CD4-positive, alpha-beta T cell treated with Interleukin-15 for 1 hour (primary cell): ENCODE measurements around the gene LAIR2.
A peak's percentile ranks its signal among the peaks of the same experiment; 100 is the strongest.
"Not testable (repeated sequence)": the region's sequence is repeated elsewhere in the genome, so short reads cannot be mapped to it uniquely, and the experiment has no call there.

Experiments used
- DNase-seq: peaks from one replicate; pipeline ENCODE4 v3.0.0-alpha.2; 2020

The LAIR2 gene

DNA sequence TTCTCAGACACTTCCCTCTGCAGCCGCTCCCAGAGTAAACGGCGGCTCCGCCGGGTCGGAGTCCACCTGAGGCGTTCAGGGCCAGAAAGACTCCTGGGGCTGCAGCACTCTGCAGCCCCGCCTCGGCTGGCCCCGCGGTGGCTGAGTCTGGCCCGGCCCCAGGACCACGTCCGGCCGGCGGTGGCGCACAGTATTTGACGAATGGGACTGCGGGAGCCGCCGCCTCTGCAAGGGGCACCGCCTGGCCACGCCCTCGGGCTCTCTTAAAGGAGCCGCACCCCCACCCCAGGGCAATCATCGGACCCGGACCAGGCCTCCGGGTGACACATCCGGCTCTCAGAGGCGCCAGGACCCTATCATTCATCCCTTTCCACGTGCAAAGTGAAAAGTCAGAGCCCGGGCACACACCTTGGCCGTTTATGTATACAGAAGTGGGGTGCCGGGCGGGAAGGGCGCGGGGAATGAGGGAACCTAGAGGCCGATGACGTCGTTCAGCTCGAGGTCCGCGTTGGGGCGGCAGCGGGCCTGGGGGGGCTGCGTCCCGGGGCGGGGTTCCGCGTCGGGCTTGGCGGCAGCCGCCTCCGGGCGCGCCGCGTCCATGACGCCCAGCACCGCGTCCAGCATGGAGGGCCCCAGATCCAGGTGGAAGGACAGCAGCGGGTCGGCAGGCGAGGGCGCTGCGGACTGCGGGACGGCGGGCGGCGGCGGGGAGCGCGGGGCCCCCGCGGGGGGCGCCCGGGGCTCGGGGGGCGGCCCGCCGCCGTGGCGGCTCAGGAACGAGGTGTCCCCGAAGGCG lies 37.8 kb upstream of the LAIR2 start:
- peak; percentile 78 for DNase-seq

DNA sequence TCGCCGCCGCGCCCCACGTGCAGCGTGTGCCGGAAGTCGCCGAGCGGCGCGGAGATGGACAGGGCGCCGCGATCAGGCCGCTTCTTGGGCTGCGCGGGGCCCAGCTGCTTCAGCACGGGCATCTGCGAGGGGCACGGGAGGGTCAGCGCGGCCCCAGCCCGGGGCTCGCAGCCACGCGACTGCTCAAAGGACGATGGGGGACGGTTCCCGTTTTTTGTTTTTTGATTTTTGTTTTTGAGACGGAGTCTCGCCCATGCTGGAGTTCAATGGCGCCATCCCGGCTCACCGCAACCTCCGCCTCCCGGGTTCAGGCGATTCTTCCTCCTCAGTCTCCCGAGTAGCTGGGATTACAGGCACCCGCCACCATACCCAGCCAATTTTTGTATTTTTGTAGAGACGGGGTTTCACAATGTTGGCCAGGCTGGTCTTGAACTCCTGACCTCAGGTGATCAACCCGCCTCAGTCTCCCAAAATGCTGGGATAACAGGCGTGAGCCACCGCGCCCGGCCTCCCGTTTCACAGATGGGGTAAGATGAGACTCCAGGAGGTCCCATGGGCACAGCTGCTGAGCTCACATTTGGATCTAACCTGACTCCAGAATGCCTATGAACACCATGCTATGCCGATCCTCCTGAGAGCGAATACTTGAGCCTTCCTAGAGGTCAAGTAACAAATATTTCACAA lies 37.1 kb upstream of the LAIR2 start:
- DNase-seq: no peak

DNA sequence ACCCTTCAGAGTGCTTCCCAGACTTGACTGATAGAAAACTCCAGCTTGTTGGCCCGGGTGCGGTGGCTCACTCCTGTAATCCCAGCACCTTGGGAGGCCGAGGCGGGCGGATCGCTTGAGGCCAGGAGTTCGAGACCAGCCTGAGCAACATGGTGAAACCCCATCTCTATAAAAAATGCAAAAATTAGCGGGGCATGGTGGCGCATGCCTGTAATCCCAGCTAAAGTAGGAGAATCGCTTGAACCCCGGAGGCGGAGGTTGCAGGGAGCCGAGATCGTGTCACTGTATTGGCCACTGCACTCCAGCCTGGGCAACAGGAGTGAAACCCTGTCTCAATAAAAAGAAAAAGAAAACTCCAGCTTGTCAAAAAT lies 36.5 kb upstream of the LAIR2 start:
- not testable (repeated sequence) for DNase-seq

DNA sequence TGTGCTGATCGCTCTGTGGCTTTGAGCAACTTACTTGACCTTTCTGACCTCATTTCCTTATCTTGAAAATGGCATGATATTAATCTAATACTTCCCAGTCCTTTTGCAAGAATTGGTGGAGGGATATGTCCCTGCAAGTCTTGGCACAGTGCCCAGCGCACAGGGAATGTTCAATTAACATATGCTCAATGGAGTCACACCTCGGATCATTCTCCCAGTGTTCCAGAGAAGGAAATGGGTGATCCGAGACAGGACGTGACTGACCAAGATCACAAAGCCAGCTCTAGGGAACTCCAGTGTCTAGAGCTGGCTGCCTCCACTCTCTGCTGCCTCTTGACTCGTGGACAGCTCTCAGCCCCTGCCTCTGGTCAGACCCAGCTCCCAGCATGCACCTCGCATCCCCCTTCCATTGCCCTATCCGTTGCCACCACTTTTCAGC lies 33.1 kb upstream of the LAIR2 start:
- DNase-seq: no peak

DNA sequence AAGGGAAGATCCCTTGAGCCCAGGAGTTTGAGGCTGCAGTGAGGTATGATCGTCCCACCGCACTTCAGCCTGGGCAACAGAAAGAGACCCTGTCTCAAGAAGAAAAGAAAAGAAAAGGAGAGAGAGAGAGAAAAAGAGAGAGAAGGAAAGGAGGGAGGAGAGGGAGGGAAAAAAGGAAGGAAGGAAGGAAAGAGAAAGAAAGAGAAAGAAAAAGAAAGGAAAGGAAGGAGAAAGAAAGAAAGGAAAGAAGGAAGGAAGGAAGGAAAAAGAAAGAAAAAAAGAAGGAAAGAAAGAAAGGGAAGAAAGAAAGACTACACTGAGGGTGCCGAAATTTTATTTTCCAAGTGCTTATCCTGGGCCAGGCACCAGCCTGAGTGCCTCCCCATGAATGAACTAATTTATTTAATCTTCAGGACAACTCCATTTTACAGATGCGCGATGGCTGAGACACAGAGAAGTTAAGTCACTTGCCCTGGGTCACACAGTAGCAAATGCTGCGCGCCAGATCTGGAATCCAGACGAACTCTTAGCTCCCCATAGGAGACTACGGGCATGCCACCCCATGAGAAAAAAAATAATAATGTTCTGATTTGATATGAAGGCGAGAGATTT lies 32.2 kb upstream of the LAIR2 start:
- no peak for DNase-seq

DNA sequence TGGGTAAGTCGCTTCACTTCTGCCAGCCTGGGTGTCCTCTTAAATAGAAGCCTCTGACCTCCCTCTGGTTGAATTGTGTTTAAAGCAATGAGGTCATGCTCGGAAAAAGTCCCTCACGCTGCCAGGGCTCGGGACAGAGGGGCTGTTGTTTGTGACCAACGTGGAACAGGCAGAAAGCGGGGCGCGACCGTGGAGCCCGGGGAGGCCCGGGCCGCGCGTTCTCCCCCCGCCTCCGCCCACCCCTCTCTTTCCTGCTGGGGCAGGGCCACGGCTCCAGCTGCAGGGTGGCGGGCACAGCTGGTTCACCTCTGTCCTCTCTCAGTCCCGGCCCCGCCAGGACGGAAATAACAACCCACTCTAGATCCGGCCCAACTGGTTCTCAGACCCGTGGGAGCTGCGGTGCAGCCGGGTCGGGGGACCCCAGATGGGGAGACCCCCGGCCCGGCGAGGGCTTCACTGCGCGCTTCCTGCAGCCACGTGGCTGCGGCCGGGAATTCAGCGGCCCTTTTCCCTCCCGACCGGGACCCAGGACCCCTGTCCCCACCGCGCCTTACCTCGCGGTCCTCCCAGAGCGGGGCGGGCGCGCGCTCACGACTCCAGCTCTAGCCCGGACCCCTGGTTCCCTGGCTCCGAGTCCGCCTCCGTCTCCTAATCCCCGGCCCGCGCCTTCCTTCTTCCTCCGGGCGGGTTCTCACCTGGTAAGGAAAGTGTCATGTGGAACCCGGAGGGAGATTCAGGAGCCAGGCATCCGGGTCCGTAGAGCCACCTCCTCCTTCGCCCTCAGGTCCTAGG lies 31.4 kb upstream of the LAIR2 start:
- no peak for DNase-seq

DNA sequence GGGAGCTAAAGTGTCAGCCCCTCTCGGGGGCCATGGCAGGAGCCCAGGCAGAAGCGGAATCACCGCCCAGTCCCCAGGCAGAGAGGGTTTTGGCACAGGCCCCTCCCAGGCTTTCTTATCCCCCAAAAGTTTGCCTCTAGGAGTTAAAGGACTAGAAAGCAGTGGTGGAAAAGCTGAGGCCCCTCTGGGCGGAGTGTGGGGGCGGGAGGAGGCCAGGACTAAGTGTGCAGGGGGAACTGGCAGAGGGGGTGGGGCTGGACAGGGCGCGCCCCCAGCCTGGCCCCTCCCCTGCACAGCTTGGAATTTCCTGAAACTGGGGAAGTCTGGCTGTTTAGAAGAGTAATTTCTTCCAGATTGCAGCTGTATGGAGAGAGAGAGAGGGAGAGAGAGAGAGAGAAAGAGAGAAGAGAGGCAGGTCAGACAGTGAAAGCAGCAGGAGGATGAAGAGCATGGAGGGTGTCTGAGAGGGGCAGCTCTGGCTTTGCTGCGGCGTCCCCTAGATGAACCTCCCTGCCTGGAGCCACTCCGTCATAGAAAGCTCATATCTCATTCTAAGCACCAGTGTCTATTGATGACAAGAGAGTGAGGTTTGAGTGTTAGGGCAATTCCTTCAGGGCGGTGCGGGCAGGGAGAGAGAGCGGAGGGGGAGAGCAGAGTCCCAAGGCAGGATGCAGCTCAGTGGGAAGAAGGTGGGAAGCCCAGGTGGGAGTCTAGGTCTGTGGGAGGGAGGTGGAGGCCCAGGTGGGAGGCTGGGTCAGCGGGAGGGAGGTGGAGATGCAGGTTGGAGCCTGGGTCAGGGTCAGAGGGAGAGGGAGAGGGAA lies 29.4 kb upstream of the LAIR2 start, which contains the start of gene CDC42EP5:
Gene CDC42EP5 (minus strand): TSS at position 226 of the 821 bp plus-strand sequence. CDS start 7,749 bp downstream, outside the sequence.
- DNase-seq: no peak

DNA sequence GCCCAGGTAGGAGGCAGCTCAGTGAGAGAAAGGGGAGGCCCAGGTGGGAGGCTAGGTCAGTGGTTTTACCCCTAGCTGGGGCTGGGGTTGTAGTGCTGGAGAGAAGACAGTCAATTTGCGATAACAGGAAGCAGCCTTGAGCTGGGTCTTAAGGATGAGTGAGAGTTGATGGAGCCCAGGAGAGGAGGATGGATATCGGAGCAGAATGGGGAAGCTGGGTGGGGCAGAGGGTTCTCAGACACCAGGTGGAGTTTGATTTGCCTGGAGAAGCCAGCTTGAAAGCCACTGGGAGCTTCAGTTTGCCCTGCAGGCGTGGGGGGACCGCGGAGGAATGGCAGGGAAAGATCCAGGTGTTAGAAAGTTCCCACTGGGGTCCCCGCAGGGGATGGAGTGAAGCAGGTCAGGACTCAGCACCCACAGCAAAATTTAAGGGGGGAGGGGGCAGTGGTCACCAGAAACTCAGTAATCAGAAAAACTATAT lies 28.7 kb upstream of the LAIR2 start:
- DNase-seq: no peak

DNA sequence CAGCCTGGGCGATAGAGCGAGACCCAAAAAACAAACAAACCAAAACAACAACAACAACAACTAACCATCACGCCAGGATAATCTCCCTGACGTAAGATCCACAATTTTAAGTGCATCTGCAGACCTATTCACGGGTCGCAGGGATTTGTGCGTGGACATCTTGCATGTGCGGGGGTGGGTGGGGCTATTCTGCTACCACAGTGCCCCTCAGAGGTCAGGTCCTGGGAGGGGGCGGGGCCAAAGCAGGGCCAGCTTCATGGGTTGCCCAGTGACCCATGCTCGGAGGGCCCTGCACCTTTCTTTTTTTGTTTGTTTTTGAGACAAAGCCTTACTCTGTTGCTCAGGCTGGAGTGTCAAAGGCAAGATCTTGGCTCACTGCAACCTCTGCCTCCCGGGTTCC lies 26.9 kb upstream of the LAIR2 start:
- DNase-seq: no peak

DNA sequence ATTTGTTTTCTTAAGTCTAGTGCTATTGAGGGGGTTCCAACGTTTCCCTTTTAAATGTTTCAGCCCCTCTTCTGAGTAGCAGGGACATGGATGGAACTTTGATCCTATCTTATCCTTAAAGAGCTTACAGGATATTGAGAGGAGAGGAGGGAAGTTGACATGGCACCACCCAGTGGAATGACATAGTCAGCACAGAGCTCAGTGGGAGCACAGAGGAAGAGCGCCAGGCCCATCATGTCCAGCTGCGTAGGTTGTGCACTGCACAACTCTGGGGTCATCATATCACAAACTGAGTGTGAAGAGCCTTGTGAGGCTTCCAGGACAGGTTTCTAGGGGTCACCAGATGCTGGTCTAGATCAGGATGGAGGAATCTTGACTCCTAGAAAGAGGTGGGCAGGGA lies 25.0 kb upstream of the LAIR2 start:
- no peak for DNase-seq

DNA sequence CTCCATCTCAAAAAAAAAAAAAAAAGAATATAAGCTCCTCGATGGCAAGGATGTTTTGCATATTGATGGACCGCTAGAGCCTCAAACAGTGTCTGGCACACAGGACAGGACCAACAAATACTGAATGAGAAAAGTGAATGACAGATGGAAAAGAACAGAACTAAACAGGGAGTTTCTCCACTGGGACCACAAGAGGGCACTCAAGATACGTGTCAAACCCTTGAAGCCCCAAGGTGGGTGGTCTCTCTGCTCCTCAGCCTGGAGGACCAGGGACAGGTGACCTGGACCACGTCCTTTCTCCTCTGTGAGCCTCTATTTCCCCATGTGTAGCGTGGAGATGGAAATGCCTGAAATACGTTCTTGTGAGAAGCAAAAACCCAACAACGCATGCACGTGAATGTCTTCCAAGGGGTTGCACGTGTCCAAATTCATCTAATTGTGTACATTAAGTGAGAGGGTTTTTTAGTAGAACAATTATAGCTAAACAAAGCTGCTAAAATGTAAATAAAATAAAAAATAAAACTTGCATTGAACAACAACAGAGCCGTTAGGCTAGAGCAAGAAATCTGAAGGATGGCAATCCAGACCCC lies 23.9 kb upstream of the LAIR2 start:
- DNase-seq: no peak

DNA sequence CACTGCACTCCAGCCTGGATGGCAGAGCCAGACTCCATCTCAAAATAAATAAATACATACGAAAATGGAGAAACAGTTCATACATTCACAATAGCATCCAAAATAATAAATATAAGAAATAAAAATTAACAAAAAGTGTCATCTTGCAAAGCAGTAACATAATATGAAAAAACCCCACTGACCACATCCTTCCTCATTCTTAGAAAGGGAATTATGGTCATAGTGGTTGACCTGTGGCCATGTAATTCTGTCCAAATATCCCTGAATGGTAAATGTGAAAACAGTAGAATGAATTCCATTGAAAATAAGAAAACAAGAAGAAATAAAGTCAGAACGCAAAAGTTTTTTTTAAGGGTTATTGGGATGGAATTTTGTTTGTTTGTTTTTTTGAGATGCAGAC lies 22.6 kb upstream of the LAIR2 start:
- DNase-seq: no peak

DNA sequence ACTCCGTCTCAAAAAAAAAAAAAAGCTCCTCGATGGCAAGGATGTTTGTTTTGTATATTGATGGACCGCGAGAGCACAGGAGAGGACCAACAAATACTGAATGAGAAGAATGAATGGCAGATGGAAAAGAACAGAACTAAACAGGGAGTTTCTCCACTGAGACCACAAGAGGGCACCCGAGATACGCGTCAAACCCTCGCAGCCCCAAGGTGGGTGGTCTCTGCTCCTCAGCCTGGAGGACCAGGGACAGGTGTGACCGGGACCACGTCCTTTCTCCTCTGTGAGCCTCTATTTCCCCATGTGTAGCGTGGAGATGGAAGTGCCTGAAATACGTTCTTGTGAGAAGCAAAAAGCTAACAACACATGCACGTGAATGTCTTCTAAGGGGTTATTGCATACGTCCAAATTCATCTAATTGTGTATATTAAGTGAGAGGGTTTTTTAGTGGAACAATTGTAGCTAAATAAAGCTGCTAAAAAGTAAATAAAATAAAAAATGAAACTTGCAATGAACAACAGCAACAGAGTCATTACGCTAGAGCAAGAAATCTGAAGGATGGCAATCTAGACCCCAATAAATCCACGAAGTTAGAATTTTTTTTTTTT lies 21.2 kb upstream of the LAIR2 start:
- DNase-seq: no peak

DNA sequence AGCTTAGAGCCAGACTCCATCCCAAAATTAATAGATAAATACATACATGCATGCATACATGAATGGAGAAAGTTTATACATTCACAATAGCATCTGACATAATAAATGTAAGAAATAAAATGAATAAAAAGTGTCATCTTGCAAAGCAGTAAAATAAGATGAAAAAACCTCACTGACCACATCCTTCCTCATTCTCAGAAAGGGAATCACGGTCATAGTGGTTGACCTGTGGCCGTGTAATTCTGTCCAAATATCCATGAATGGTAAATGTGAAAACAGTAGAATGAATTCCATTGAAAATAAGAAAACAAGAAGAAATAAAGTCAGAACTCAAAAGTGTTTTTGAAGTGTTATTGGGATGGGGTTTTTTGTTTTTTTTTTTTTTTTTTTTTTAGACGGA lies 19.7 kb upstream of the LAIR2 start:
- no peak for DNase-seq

DNA sequence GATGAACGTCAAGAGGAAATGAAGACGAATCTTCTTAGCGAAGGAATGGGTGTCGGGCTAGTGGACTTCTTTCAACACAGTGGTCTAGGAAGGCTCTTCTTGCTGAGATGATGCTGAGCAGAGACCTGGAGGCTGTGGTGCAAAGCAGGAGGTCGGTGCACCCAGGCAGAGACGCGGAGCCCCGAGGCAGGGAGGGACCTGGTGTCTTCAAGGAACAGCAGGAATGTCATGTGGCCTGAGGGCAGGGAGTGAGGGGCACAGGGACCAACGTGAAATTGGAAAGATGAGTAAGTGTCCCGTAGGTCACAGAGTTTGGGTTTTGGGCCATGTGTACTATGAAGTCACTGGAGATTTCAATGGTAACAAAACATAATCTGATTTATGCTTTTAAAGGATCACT lies 18.2 kb upstream of the LAIR2 start:
- DNase-seq: no peak

DNA sequence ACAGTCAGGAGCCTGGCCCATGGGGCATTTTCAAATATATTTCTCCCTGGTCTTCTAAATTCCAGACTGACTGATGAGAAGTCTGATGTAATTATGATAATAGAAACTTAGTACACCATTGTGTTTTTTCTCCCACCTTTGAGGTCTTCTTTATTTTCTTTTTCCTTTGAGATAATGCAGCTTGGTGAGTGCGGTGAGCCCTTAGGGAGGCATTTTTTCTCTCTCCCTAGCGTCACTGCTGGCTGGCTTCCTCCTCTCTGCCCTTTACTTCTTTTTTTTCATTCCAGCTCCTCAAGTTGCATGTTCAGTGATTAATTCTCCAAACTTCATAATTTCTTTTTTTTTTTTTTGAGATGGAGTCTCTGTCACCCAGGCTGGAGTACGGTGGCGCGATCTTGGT lies 16.8 kb upstream of the LAIR2 start:
- no peak for DNase-seq

DNA sequence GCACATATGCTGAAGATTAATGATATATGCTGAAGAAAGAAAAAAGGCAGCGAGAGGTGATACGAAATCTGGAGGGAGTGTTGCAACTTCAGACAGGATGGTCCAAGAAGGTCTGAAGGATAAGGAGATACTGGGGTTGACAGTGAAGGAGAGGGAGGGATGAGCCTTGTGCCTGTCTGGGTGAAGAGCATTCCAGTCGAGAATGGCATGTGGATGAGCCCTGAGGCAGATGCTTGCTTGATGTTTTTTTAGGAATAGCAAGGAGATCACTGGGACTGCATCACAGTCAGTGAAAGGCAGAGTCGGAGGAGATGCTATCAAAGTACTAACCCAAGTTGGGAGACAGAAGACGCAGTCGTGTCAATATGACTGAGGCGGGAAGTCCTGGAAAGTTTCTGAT lies 13.3 kb upstream of the LAIR2 start:
- DNase-seq: no peak

DNA sequence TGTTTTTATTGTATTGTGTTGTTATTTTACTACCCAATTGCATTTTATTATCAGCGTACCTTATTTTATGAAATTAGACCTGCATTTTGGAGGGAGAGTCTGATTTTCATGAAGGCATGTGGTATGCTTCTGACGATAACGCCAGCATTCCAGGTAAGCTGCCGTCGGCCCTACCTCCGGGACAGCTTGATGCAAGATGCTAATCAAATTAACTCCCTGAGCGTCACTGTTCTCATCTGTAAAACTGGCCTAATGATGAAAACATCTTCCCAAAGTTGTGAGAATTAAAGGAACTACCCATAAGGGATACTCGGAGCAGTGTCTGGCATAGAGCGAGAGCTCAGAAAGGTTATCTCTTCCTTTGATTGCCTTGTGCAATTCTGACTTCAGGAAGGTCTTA lies 12.9 kb upstream of the LAIR2 start:
- DNase-seq: no peak

DNA sequence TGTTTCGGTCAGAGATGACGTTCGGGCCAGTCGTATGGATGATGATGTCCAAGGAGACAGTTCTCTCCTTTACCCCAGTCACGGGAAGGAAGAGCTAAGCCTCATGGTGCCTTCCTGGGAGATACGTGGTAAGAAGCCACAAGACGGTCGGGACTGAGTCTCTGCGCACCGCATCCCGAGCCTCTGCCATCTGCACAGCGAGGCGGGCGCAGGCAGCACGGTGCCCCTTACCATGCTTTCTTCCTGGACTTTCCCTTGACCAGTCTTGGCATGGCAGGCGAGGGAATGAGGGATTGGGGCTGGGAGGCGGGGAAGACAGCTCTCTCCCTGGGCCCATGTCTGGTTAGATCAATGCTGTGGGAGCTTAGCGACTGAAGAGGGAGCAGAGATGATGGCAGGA lies 10.1 kb upstream of the LAIR2 start:
- no peak for DNase-seq

DNA sequence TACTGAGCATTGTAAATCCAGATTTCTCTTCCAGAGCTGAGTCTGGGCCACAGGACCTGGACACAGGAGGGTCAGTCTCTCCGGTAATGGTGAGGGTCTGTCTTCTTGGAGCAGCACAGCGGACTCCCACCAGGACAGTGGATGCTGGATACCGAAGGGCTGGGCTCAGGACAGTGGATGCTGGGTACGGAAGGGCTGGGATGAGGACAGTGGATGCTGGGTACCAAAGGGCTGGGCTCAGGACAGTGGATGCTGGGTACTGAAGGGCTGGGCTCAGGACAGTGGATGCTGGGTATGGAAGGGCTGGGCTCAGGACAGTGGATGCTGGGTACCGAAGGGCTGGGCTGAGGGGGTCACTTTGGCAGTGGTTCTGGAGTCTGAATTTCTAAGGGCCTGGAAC lies 9.6 kb upstream of the LAIR2 start:
- not testable (repeated sequence) for DNase-seq

DNA sequence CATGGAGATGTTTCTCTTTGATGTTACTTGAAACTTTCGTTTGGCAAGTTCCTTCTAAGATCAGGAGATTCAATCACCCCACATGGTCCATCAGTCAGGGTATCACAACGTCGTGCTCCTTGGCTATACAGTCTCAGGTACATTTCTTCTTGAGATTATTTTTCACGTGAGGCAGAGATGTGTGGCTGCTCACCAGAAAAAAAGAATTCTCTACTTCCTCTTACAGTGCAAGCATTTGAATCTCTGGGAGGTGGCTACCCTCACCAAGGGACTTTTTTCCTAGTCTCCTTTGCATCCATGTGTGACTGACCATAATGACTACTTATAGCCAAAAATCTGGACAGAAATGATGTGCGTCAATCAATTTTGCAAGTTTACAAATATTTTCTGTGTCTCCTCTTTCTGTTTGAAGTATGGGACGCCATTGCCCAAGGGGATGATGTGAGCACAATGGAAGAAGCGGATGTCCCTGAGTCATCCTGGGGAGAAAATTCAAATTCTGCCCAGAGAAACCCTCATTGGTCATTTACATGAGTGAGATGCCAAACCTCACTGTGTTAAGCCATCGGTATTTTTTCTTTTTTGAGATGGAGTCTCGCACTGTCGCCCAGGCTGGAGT lies 8.6 kb upstream of the LAIR2 start:
- no peak for DNase-seq
